OCI-LY7 (cell line): ENCODE measurements around the gene GPC3.

ENCODE experiments used
- EZH2phosphoT487 ChIP-seq: fragments of 200-600 bp; sonication (generic); IDR thresholded peaks from 2 replicates; pipeline ENCODE4 v1.6.1; 2018; ENCODE audit warnings: low read depth, borderline replicate concordance, mild to moderate bottlenecking, mixed run types, antibody characterized with exemption, low read length, moderate library complexity, mixed read lengths
- TF ChIP-seq, protein P1 (sequence below): fragments of 200-600 bp; sonication (generic); conservative IDR thresholded peaks from 2 replicates; pipeline ENCODE4 v1.5.1; 2014; ENCODE audit warnings: mild to moderate bottlenecking, antibody characterized with exemption, low read length, moderate library complexity, mixed read lengths

DNA sequence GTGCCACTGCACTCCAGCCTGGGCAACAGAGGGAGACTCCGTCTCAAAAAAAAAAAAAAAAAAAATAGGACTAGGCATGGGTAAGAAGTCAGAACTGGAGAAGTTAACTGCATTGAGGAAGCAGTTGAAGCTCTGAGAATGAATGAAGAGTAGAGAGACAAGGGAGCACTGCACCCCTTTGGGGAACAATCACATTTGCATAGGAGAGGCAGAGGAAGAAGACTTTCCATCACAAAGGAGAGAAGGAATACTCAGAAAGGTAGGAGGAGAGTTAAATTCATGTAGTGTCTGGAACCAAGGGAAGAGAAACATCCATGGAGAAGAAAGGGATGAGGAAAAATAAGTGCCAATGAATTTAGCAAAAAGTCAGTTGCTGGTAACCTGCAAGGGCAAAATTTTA is 72.4 kb downstream of the GPC3 start:
- TF ChIP-seq, protein P1, sequence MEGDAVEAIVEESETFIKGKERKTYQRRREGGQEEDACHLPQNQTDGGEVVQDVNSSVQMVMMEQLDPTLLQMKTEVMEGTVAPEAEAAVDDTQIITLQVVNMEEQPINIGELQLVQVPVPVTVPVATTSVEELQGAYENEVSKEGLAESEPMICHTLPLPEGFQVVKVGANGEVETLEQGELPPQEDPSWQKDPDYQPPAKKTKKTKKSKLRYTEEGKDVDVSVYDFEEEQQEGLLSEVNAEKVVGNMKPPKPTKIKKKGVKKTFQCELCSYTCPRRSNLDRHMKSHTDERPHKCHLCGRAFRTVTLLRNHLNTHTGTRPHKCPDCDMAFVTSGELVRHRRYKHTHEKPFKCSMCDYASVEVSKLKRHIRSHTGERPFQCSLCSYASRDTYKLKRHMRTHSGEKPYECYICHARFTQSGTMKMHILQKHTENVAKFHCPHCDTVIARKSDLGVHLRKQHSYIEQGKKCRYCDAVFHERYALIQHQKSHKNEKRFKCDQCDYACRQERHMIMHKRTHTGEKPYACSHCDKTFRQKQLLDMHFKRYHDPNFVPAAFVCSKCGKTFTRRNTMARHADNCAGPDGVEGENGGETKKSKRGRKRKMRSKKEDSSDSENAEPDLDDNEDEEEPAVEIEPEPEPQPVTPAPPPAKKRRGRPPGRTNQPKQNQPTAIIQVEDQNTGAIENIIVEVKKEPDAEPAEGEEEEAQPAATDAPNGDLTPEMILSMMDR = no peak
- TF ChIP-seq EZH2phosphoT487 = no peak
